ENCODE data around the gene GPX8.

DNA sequence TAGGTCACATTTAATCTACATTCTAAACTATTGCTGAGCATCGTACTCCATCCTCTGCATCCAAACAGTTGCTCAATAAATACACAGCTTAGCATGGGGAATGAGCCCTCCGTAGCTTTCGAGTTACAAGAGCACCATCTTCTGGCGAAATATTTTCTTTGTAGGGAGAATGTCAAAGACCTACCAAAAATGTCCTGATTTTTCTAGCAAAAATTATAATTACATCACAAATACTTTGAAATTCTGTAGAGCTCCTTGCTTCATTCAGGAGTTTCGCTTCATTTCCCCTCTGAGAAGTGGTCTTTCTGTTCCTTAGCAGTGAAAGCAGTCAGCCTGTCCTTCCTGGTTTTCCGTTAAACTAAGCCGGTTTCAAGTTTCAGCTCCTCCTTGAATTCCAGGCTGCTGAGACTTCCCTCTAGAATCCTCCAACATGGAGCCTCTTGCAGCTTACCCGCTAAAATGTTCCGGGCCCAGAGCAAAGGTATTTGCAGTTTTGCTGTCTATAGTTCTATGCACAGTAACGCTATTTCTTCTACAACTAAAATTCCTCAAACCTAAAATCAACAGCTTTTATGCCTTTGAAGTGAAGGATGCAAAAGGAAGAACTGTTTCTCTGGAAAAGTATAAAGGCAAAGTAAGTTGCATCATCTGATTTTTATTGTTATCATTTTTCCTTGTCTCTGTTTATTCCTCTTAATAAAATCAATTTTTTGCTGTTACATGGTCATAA lies at the start of gene GPX8:
- TF ChIP-seq, protein P1, sequence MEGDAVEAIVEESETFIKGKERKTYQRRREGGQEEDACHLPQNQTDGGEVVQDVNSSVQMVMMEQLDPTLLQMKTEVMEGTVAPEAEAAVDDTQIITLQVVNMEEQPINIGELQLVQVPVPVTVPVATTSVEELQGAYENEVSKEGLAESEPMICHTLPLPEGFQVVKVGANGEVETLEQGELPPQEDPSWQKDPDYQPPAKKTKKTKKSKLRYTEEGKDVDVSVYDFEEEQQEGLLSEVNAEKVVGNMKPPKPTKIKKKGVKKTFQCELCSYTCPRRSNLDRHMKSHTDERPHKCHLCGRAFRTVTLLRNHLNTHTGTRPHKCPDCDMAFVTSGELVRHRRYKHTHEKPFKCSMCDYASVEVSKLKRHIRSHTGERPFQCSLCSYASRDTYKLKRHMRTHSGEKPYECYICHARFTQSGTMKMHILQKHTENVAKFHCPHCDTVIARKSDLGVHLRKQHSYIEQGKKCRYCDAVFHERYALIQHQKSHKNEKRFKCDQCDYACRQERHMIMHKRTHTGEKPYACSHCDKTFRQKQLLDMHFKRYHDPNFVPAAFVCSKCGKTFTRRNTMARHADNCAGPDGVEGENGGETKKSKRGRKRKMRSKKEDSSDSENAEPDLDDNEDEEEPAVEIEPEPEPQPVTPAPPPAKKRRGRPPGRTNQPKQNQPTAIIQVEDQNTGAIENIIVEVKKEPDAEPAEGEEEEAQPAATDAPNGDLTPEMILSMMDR (IDR thresholded peaks at IDR 0.05 in 4 of 5, conservative IDR thresholded peaks at IDR 0.05 in 1 of 5), result peak in 4 of 5 experiments; percentile 12 to 44 (median 32)
- TF ChIP-seq POLR2A (IDR thresholded peaks at IDR 0.05), result no peak
